ENCODE results near the gene MRPS6.

GRCh38 chr21:34047835-34048234 lies 25.5 kb upstream of the MRPS6 start:
- TF ChIP-seq CTCF (conservative IDR thresholded peaks at IDR 0.05) (no peak), EZH2 (IDR thresholded peaks at IDR 0.05; ENCODE audit: low read depth) (no peak)

All from PC-9 (cell line).